ENCODE results near the gene PDSS1.

The PDSS1 gene

GRCh38 chr10:26717476-26717875 is 20.0 kb downstream of the PDSS1 start:
- no peaks in the 10 kb centered on the region for H3K9me3 Mint-ChIP-seq
- no peaks in the 10 kb centered on the region for H3K4me1 Mint-ChIP-seq
- ATAC-seq = no peak
- H3K27me3 Mint-ChIP-seq = no peaks in the 10 kb centered on the region
- H3K36me3 Mint-ChIP-seq = peaks cover 53% of the 10 kb centered on the region
- H3K4me3 Mint-ChIP-seq = no peak overlapping the region
- no peak overlapping the region for H3K27ac Mint-ChIP-seq

- Mint-ChIP-seq H3K9me3 (no peaks in the 10 kb centered on the region), H3K36me3 (peaks cover 23% of the 10 kb centered on the region), H3K27ac (no peak overlapping the region), H3K27me3 (no peaks in the 10 kb centered on the region), H3K4me3 (no peak overlapping the region), H3K4me1 (peaks cover 6% of the 10 kb centered on the region)
- ATAC-seq = no peak
Observed at GRCh38 chr10:26721561-26721960, 24.1 kb downstream of the PDSS1 start.

GRCh38 chr10:26723016-26723415 is 25.5 kb downstream of the PDSS1 start:
- H3K27me3 Mint-ChIP-seq = no peaks in the 10 kb centered on the region
- no peak for ATAC-seq
- H3K36me3 Mint-ChIP-seq = peaks cover 31% of the 10 kb centered on the region
- no peak overlapping the region for H3K4me3 Mint-ChIP-seq
- H3K4me1 Mint-ChIP-seq = peaks cover 6% of the 10 kb centered on the region
- no peaks in the 10 kb centered on the region for H3K9me3 Mint-ChIP-seq
- no peak overlapping the region for H3K27ac Mint-ChIP-seq

- ATAC-seq = no peak
- H3K27ac Mint-ChIP-seq = peak overlapping the region; percentile 35
- peaks cover 27% of the 10 kb centered on the region for H3K36me3 Mint-ChIP-seq
- H3K27me3 Mint-ChIP-seq = no peaks in the 10 kb centered on the region
- H3K4me1 Mint-ChIP-seq = peaks cover 16% of the 10 kb centered on the region
- no peak overlapping the region for H3K4me3 Mint-ChIP-seq
- no peaks in the 10 kb centered on the region for H3K9me3 Mint-ChIP-seq
Observed at GRCh38 chr10:26725837-26726727, 28.6 kb downstream of the PDSS1 start.

GRCh38 chr10:26727005-26727404 is 29.5 kb downstream of the PDSS1 start:
- Mint-ChIP-seq H3K27me3 (no peaks in the 10 kb centered on the region), H3K27ac (no peak overlapping the region), H3K9me3 (no peaks in the 10 kb centered on the region), H3K4me1 (peaks cover 16% of the 10 kb centered on the region), H3K4me3 (no peak overlapping the region), H3K36me3 (peaks cover 35% of the 10 kb centered on the region)
- ATAC-seq = no peak

GRCh38 chr10:26728957-26729356 is 31.5 kb downstream of the PDSS1 start:
- no peak for ATAC-seq
- Mint-ChIP-seq H3K4me3 (no peak overlapping the region), H3K27me3 (no peaks in the 10 kb centered on the region), H3K4me1 (peaks cover 16% of the 10 kb centered on the region), H3K27ac (no peak overlapping the region), H3K36me3 (peaks cover 46% of the 10 kb centered on the region), H3K9me3 (no peaks in the 10 kb centered on the region)

- Mint-ChIP-seq H3K36me3 (peaks cover 44% of the 10 kb centered on the region), H3K27ac (no peak overlapping the region), H3K4me1 (peaks cover 16% of the 10 kb centered on the region), H3K27me3 (no peaks in the 10 kb centered on the region), H3K9me3 (no peaks in the 10 kb centered on the region), H3K4me3 (no peak overlapping the region)
- no peak for ATAC-seq
Observed at GRCh38 chr10:26729395-26729794, 31.9 kb downstream of the PDSS1 start.

GRCh38 chr10:26730552-26730951 is 33.1 kb downstream of the PDSS1 start:
- Mint-ChIP-seq H3K27me3 (no peaks in the 10 kb centered on the region), H3K4me1 (peaks cover 16% of the 10 kb centered on the region), H3K27ac (peak overlapping the region; percentile 54), H3K4me3 (no peak overlapping the region), H3K36me3 (peaks cover 53% of the 10 kb centered on the region), H3K9me3 (no peaks in the 10 kb centered on the region)
- ATAC-seq = peak; percentile 67

- Mint-ChIP-seq H3K36me3 (peaks cover 51% of the 10 kb centered on the region), H3K4me3 (no peak overlapping the region), H3K27me3 (no peaks in the 10 kb centered on the region), H3K27ac (peak overlapping the region; percentile 40), H3K9me3 (no peaks in the 10 kb centered on the region), H3K4me1 (peaks cover 39% of the 10 kb centered on the region)
- no peak for ATAC-seq
Observed at GRCh38 chr10:26733750-26734568, 36.5 kb downstream of the PDSS1 start.

GRCh38 chr10:26735435-26735834 is 37.9 kb downstream of the PDSS1 start:
- Mint-ChIP-seq H3K9me3 (no peaks in the 10 kb centered on the region), H3K27ac (peak overlapping the region; percentile 98), H3K4me3 (no peak overlapping the region), H3K36me3 (peaks cover 56% of the 10 kb centered on the region), H3K27me3 (no peaks in the 10 kb centered on the region), H3K4me1 (peaks cover 46% of the 10 kb centered on the region)
- ATAC-seq = no peak

GRCh38 chr10:26737730-26738129 is 40.2 kb downstream of the PDSS1 start:
- peak overlapping the region; percentile 98 for H3K27ac Mint-ChIP-seq
- peaks cover 58% of the 10 kb centered on the region for H3K4me1 Mint-ChIP-seq
- peaks cover 56% of the 10 kb centered on the region for H3K36me3 Mint-ChIP-seq
- H3K9me3 Mint-ChIP-seq = no peaks in the 10 kb centered on the region
- H3K4me3 Mint-ChIP-seq = peak overlapping the region; percentile 55
- no peaks in the 10 kb centered on the region for H3K27me3 Mint-ChIP-seq
- ATAC-seq = peak; percentile 93

GRCh38 chr10:26738301-26738911 is 40.9 kb downstream of the PDSS1 start:
- Mint-ChIP-seq H3K4me3 (peak overlapping the region; percentile 21), H3K27ac (peak overlapping the region; percentile 98), H3K27me3 (no peaks in the 10 kb centered on the region), H3K36me3 (peaks cover 59% of the 10 kb centered on the region), H3K4me1 (peaks cover 64% of the 10 kb centered on the region), H3K9me3 (no peaks in the 10 kb centered on the region)
- no peak for ATAC-seq

GRCh38 chr10:26739071-26739631 is 41.6 kb downstream of the PDSS1 start:
- Mint-ChIP-seq H3K4me3 (peak overlapping the region; percentile 69), H3K9me3 (no peaks in the 10 kb centered on the region), H3K27me3 (no peaks in the 10 kb centered on the region), H3K36me3 (peaks cover 62% of the 10 kb centered on the region), H3K4me1 (peaks cover 72% of the 10 kb centered on the region), H3K27ac (peak overlapping the region; percentile 98)
- peak; percentile 73 for ATAC-seq

- Mint-ChIP-seq H3K36me3 (peaks cover 58% of the 10 kb centered on the region), H3K27me3 (no peaks in the 10 kb centered on the region), H3K4me1 (peaks cover 69% of the 10 kb centered on the region), H3K9me3 (no peaks in the 10 kb centered on the region), H3K4me3 (no peak overlapping the region), H3K27ac (peak overlapping the region; percentile 98)
- ATAC-seq = no peak
Observed at GRCh38 chr10:26741368-26741767, 43.9 kb downstream of the PDSS1 start.

- Mint-ChIP-seq H3K4me3 (no peak overlapping the region), H3K36me3 (peaks cover 56% of the 10 kb centered on the region), H3K4me1 (peaks cover 52% of the 10 kb centered on the region), H3K9me3 (no peaks in the 10 kb centered on the region), H3K27ac (peak overlapping the region; percentile 77), H3K27me3 (no peaks in the 10 kb centered on the region)
- no peak for ATAC-seq
Observed at GRCh38 chr10:26743091-26743490, 45.6 kb downstream of the PDSS1 start.
